ENCODE results near the gene SLC45A2.

SLC45A2 gene

GRCh38 chr5:33905381-33905780 is 79.1 kb downstream of the SLC45A2 start:
- no peak for DNase-seq

- DNase-seq: no peak
Measured at GRCh38 chr5:33903118-33903517, 81.4 kb downstream of the SLC45A2 start.

GRCh38 chr5:33901156-33901555 is 83.3 kb downstream of the SLC45A2 start:
- DNase-seq: no peak

Measured in activated CD8-positive, alpha-beta memory T cell treated with anti-CD3 and anti-CD28 coated beads, Interleukin-2, amount 50 U/mL, for 4 hours (primary cell).